Testis (tissue), 3 donors: ENCODE results near the gene CYB5RL. TPM values are rescaled to one million over a fixed set of nuclear protein-coding genes. Genes with fewer than 3 reads are reported as not detected.

Source experiments
- DNase-seq: peaks from one replicate; pipeline ENCODE4 v3.0.0-alpha.2; 2019
- H3K27ac ChIP-seq, 2 donors: fragments of 200-600 bp; sonication (generic); one replicate each; pipeline ENCODE4 v1.5.1; 2019
- H3K27me3 ChIP-seq: fragments of 200-600 bp; sonication (generic); one replicate; pipeline ENCODE4 v1.5.1; 2019
- H3K36me3 ChIP-seq: fragments of 200-600 bp; sonication (generic); one replicate; pipeline ENCODE4 v1.5.1; 2017; ENCODE audit warnings: low read depth; ENCODE audit errors: missing control alignments
- H3K4me1 ChIP-seq: fragments of 200-600 bp; sonication (generic); one replicate; pipeline ENCODE4 v1.5.1; 2019
- H3K4me3 ChIP-seq, 2 donors: fragments of 200-600 bp; sonication (generic); one replicate each; pipeline ENCODE4 v1.5.1; 2017 to 2019
- H3K9me3 ChIP-seq: fragments of 200-600 bp; sonication (generic); one replicate; pipeline ENCODE4 v1.5.1; 2017
- CTCF ChIP-seq, 3 experiments: fragments of 450-650 bp in 2 of 3; fragments of 200-600 bp in 1 of 3; sonication (generic) in 1 of 3; IDR thresholded peaks; one replicate each; pipeline ENCODE4 v1.5.1; 2016 to 2019; ENCODE audit warnings: antibody characterized with exemption in 3 of 3, mild to moderate bottlenecking in 2 of 3, moderate library complexity in 1 of 3
- POLR2A ChIP-seq: fragments of 450-650 bp; IDR thresholded peaks from one replicate; pipeline ENCODE4 v1.6.1; 2017; ENCODE audit warnings: antibody characterized with exemption, mild to moderate bottlenecking, moderate library complexity
- WGBS, 2 donors: methylation state at CpG; one replicate each; pipeline ENCODE4 v1.1.5; 2018; 5-methylcytosine and 5-hydroxymethylcytosine counted together
- intact Hi-C: fragments of 100-400 bp; cut with DNase I; formaldehyde crosslinking; loops from one replicate; pipeline ENCODE4 v1.15.1; 2023; ENCODE audit warnings: low total_unique reads
- polyA plus RNA-seq: library from polyadenylated mRNA; stranded (reverse); fragments of 350-450 nt; fragmentation: Illumina TruSeq; extraction: RNeasy Lipid Tissue Mini Kit (QIAGEN cat#74804); gene quantifications from one replicate; pipeline ENCODE4 v1.2.3, GENCODE V29; 2014; ENCODE audit warnings: low read depth, low replicate concordance; ENCODE audit not compliant: insufficient read depth
- total RNA-seq, 2 donors: library from RNA; depleted of rRNA; stranded (reverse); fragments of >200 nt; gene quantifications; one replicate each; pipeline ENCODE4 v1.2.3, GENCODE V29; 2016

Gene CYB5RL
- total and polyA plus RNA-seq, 3 donors from 2014 or later = 6.3 to 11.5 (median 8.7) TPM

- Histone ChIP-seq H3K27ac (no peak overlapping the region), H3K27me3 (no peaks in the 10 kb centered on the region), H3K4me1 (no peaks in the 10 kb centered on the region), H3K4me3 (no peak overlapping the region), H3K9me3 (no peaks in the 10 kb centered on the region), H3K36me3 (no peaks in the 10 kb centered on the region)
- intact Hi-C loops = no loop called here
- no peak for DNase-seq
- WGBS, 2 donors = 89% methylated on average over 5 of the region's 5 CpGs
- TF ChIP-seq CTCF (IDR thresholded peaks at IDR 0.05) (no peak), POLR2A (no peak)
Measured at GRCh38 chr1:54163573-54163972, 36.3 kb downstream of the CYB5RL start.

GRCh38 chr1:54163051-54163450 lies 36.8 kb downstream of the CYB5RL start:
- Histone ChIP-seq H3K4me3 (no peak overlapping the region), H3K36me3 (no peaks in the 10 kb centered on the region), H3K27me3 (no peaks in the 10 kb centered on the region), H3K9me3 (no peaks in the 10 kb centered on the region), H3K27ac (no peak overlapping the region), H3K4me1 (no peaks in the 10 kb centered on the region)
- no peak for DNase-seq
- intact Hi-C loops = no loop called here
- TF ChIP-seq CTCF (IDR thresholded peaks at IDR 0.05) (no peak), POLR2A (no peak)
- WGBS, 2 donors = 90 to 100% methylated on average over 1 to 3 of the region's 3 CpGs

- H3K36me3 ChIP-seq = no peaks in the 10 kb centered on the region
- no peak overlapping the region for H3K4me3 ChIP-seq
- H3K9me3 ChIP-seq = no peaks in the 10 kb centered on the region
- TF ChIP-seq POLR2A (no peak), CTCF (IDR thresholded peaks at IDR 0.05) (no peak)
- H3K27me3 ChIP-seq = no peaks in the 10 kb centered on the region
- no peaks in the 10 kb centered on the region for H3K4me1 ChIP-seq
- 66 to 77% methylated on average over 6 of the region's 6 CpGs for WGBS, 2 donors
- no peak overlapping the region for H3K27ac ChIP-seq
- intact Hi-C loops = no loop called here
- DNase-seq = no peak
Measured at GRCh38 chr1:54161495-54162168, 38.2 kb downstream of the CYB5RL start.

- TF ChIP-seq CTCF (IDR thresholded peaks at IDR 0.05) = no peak
- no peak for TF ChIP-seq POLR2A
- no peak for DNase-seq
- H3K9me3 ChIP-seq = no peaks in the 10 kb centered on the region
- 66 to 67% methylated on average over 2 to 3 of the region's 3 CpGs for WGBS, 2 donors
- H3K27ac ChIP-seq = no peak overlapping the region
- intact Hi-C loops = no loop called here
- H3K27me3 ChIP-seq = no peaks in the 10 kb centered on the region
- no peak overlapping the region for H3K4me3 ChIP-seq
- H3K36me3 ChIP-seq = no peaks in the 10 kb centered on the region
- H3K4me1 ChIP-seq = no peaks in the 10 kb centered on the region
Measured at GRCh38 chr1:54160351-54160750, 39.5 kb downstream of the CYB5RL start.

GRCh38 chr1:54159733-54160316 lies 40.0 kb downstream of the CYB5RL start:
- 40 to 88% methylated on average over 1 to 4 of the region's 4 CpGs for WGBS, 2 donors
- Histone ChIP-seq H3K4me1 (no peaks in the 10 kb centered on the region), H3K36me3 (no peaks in the 10 kb centered on the region), H3K27ac (no peak overlapping the region), H3K27me3 (no peaks in the 10 kb centered on the region), H3K9me3 (no peaks in the 10 kb centered on the region), H3K4me3 (no peak overlapping the region)
- intact Hi-C loops = no loop called here
- no peak for DNase-seq
- TF ChIP-seq POLR2A (no peak), CTCF (IDR thresholded peaks at IDR 0.05) (no peak)
